Mucosa of rectum (tissue), 2 donors: ENCODE results near the gene KYAT1.
"Not testable (repeated sequence)": the region's sequence is repeated elsewhere in the genome, so short reads cannot be mapped to it uniquely, and the experiment has no call there.

ENCODE experiments used
- H3K27ac ChIP-seq, 2 donors: one replicate each; pipeline ENCODE4 v1.7.0; 2013; ENCODE audit warnings: inconsistent platforms in 2 of 2, low read depth in 2 of 2, low read length in 2 of 2
- H3K27me3 ChIP-seq, 2 donors: one replicate each; pipeline ENCODE4 v1.7.0; 2013; ENCODE audit warnings: low read length in 2 of 2; ENCODE audit not compliant: control insufficient read depth in 2 of 2, insufficient read depth in 2 of 2
- H3K36me3 ChIP-seq, 2 donors: one replicate each; pipeline ENCODE4 v1.7.0; 2013; ENCODE audit warnings: low read length in 2 of 2; ENCODE audit not compliant: control insufficient read depth in 2 of 2, insufficient read depth in 2 of 2
- H3K4me1 ChIP-seq, 2 donors: one replicate each; pipeline ENCODE4 v1.7.0; 2013; ENCODE audit warnings: low read length in 2 of 2, mild to moderate bottlenecking in 1 of 2; ENCODE audit not compliant: control insufficient read depth in 2 of 2, insufficient read depth in 2 of 2
- H3K4me3 ChIP-seq, 2 donors: one replicate each; pipeline ENCODE4 v1.7.0; 2013; ENCODE audit warnings: low read length in 2 of 2
- H3K9ac ChIP-seq, 2 donors: one replicate each; pipeline ENCODE4 v1.7.0; 2013; ENCODE audit warnings: low read length in 2 of 2, low read depth in 1 of 2, mild to moderate bottlenecking in 1 of 2
- H3K9me3 ChIP-seq, 2 donors: one replicate each; pipeline ENCODE4 v1.7.0; 2013; ENCODE audit warnings: low read length in 2 of 2; ENCODE audit not compliant: control insufficient read depth in 2 of 2
- donor health status: healthy.
- donor health status: Normal muscosa, but diverticular disease.

The KYAT1 gene

DNA sequence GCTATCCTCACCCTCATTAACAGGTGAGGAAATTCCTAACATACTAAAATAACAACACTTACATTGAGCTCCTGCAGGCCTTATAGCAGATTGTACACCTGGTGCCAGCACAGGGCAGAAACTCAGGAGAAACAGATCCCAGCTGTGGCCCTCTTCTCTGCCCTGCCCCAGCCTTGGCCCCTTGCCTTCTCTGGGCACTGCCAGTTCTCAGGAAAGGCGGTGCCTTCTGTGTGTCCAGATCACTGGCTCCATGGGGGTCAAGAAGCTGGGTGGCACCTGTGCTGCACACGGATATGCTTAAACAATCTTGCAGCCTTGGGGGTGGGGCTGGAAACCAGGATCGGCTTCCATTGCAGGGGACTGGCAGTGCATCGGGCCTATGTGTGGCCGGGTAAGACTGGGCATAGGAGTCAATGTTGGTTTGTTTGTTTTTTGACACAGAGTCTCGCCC lies 19.3 kb downstream of the KYAT1 start:
- H3K27me3 ChIP-seq = no peaks in the 10 kb centered on the region
- H3K9ac ChIP-seq = peak overlapping the region in 1 of 2 donors; percentile 6
- peaks cover 3% of the 10 kb centered on the region in 2 donors for H3K4me1 ChIP-seq
- H3K4me3 ChIP-seq = no peak overlapping the region
- no peak overlapping the region for H3K27ac ChIP-seq
- H3K36me3 ChIP-seq = no peaks in the 10 kb centered on the region
- H3K9me3 ChIP-seq = no peaks in the 10 kb centered on the region

DNA sequence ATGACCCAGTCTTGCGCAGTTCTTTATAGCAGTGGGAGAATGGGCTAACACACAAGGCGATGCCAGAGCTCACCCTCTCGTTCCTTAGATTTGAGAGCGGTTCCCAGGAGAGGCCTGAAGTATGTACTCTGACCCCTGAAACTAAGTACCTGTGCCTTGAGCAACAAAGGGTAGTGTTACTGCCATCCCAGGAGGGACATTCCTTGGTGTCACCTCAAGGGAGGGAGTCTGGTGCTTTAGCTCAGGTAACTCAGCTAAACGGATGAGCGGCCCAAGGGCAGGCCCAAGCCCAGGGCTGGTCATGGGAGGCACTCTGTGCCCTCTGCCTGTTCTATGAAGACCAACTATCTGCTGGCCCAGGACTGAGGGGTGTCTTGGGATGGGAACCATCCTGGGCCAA lies 20.2 kb downstream of the KYAT1 start:
- H3K9ac ChIP-seq = no peak overlapping the region
- H3K9me3 ChIP-seq = no peaks in the 10 kb centered on the region
- H3K27ac ChIP-seq = no peak overlapping the region
- H3K27me3 ChIP-seq = no peaks in the 10 kb centered on the region
- H3K4me3 ChIP-seq = no peak overlapping the region
- no peaks in the 10 kb centered on the region for H3K36me3 ChIP-seq
- H3K4me1 ChIP-seq = peaks cover 3% of the 10 kb centered on the region in 2 donors

- peaks cover 3% of the 10 kb centered on the region in 2 donors for H3K4me1 ChIP-seq
- no peaks in the 10 kb centered on the region for H3K27me3 ChIP-seq
- no peaks in the 10 kb centered on the region for H3K36me3 ChIP-seq
- no peak overlapping the region for H3K4me3 ChIP-seq
- no peak overlapping the region for H3K9ac ChIP-seq
- H3K27ac ChIP-seq = no peak overlapping the region
- no peaks in the 10 kb centered on the region for H3K9me3 ChIP-seq
Observed at GRCh38 chr9:128860937-128861336, 20.8 kb downstream of the KYAT1 start.

DNA sequence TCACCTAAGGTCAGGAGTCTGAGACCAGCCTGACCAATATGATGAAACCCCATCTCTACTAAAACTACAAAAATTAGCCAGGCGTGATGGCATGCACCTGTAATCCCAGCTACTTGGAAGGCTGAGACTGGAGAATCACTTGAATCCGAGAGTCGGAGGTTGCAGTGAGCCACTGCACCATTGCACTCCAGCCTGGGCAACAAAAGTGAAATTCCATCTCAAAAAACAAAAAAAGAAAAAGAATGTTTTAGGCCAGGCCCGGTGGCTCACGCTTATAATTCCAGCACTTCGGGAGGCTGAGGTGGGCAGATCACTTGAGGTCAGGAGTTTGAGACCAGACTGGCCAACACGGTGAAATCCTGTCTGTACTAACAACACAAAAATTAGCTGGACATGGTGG lies 23.3 kb downstream of the KYAT1 start:
- H3K9ac ChIP-seq, H3K4me3 ChIP-seq, H3K27ac ChIP-seq, H3K4me1 ChIP-seq, H3K36me3 ChIP-seq, H3K9me3 ChIP-seq, H3K27me3 ChIP-seq: not testable (repeated sequence)

- H3K36me3 ChIP-seq, H3K9ac ChIP-seq, H3K27ac ChIP-seq, H3K4me1 ChIP-seq, H3K4me3 ChIP-seq, H3K9me3 ChIP-seq, H3K27me3 ChIP-seq: not testable (repeated sequence)
Observed at GRCh38 chr9:128854454-128854853, 27.3 kb downstream of the KYAT1 start.

- not testable (repeated sequence) for H3K27ac ChIP-seq, H3K4me1 ChIP-seq, H3K9ac ChIP-seq, H3K9me3 ChIP-seq, H3K36me3 ChIP-seq, H3K4me3 ChIP-seq, H3K27me3 ChIP-seq
Observed at GRCh38 chr9:128852646-128853045, 29.1 kb downstream of the KYAT1 start.

DNA sequence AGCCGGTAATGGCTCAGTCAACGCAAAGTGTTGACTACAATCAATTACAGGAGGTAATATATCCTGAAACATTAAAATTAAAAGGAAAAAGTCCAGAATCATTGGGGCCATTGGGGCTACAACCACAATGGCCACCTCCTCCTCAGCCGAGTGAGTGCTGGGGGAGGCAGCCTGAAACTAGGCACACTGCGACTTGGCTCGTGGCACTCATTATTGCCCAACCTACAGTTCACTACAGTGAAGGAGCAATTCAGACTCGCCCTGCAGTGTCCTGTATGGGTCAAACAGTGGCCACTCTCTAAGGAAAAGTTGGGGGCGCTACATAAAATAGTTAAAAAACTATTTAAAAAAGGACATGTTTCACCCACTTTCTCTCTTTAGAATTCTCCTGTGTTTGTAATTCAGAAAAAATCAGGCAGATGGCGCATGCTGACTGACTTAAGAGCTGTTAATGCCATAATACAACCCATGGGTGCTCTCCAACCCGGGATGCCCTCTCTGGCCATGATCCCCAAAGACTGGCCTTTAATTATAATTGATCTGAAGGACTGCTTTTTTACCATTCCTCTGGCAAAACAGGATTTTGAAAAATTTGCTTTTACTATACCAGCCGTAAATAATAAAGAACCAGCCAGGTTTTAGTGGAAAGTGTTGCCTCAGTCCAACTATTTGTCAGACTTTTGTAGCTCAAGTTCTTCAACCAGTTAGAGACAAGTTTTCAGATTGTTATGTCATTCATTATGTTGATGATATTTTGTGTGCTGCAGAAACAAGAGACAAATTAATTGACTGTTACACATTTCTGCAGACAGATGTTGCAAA lies 29.8 kb downstream of the KYAT1 start:
- not testable (repeated sequence) for H3K9me3 ChIP-seq, H3K9ac ChIP-seq, H3K27ac ChIP-seq, H3K4me3 ChIP-seq, H3K36me3 ChIP-seq, H3K4me1 ChIP-seq, H3K27me3 ChIP-seq

DNA sequence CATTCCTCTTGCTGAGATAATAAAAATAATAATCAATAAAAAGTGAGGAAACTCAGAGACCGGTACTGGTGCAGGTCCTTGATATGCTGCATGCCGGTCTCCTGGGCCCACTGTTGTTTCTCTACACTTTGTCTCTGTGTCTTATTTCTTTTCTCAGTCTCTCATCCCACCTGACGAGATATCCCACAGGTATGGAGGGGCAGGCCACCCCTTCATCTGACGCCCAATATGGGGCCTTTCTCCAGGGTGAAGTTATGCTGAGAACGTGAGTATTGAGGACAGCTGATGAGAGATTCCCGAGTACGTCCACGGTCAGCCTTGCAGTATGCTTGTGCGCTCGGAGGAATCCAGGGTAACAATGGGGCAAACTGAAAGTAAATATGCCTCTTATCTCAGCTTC lies 30.7 kb downstream of the KYAT1 start:
- H3K4me3 ChIP-seq = not testable (repeated sequence)

DNA sequence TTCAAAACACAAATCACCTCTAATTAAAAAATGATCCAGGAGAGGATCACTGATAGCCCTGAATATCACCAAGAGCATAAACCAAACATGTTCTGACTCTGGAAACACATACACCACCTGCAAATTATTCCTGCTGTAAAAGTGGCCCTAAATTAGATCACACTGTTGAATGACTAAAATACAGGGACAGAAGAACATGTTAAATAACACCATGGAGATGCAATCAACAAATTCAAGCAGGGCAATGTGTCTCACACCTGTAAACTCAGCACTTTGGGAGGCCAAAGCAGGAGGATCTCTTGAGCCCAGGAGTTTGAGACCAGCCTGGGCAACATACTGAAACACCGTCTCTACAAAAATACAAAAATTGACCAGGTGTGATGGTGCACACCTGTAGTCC lies 33.9 kb downstream of the KYAT1 start:
- H3K27ac ChIP-seq = no peak overlapping the region
- no peak overlapping the region for H3K4me3 ChIP-seq
- H3K4me1 ChIP-seq = no peaks in the 10 kb centered on the region
- H3K9me3 ChIP-seq = no peaks in the 10 kb centered on the region
- H3K9ac ChIP-seq = no peak overlapping the region
- H3K36me3 ChIP-seq = no peaks in the 10 kb centered on the region
- no peaks in the 10 kb centered on the region for H3K27me3 ChIP-seq

More for the DNA sequence above, 30.7 kb downstream of the KYAT1 start:
- H3K9me3 ChIP-seq, H3K36me3 ChIP-seq, H3K9ac ChIP-seq, H3K27me3 ChIP-seq, H3K27ac ChIP-seq, H3K4me1 ChIP-seq: not testable (repeated sequence)

DNA sequence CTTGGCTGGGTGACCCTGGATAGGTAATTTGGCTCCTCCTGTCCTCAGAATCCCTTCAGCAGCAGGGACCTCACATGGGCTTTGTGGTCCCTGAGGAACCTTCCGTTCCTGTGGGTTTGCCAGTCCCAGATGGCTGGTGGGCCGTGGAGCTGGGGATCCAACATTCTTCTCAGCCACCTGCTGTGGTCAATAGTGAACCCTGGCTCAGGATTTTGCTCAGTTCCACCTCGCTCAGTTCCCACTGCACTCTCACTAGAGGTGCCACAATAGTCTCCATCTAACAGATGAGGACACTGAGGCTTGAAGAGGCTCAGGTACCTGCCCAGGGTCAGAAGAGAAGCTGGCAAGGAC lies 35.1 kb downstream of the KYAT1 start:
- no peaks in the 10 kb centered on the region for H3K36me3 ChIP-seq
- no peak overlapping the region for H3K27ac ChIP-seq
- no peak overlapping the region for H3K4me3 ChIP-seq
- H3K9me3 ChIP-seq = no peaks in the 10 kb centered on the region
- no peak overlapping the region for H3K9ac ChIP-seq
- no peaks in the 10 kb centered on the region for H3K27me3 ChIP-seq
- no peaks in the 10 kb centered on the region for H3K4me1 ChIP-seq
